Measurements from ENCODE around the gene CNTFR. TPM values are rescaled to one million over a fixed set of nuclear protein-coding genes. Genes with fewer than 3 reads are reported as not detected.

The CNTFR gene
- total and polyA plus RNA-seq, 2 of the 8 experiments (the other 6 are each of a cell fraction or from before 2014, with no cell fraction given), result 1.2 to 4.2 TPM

DNA sequence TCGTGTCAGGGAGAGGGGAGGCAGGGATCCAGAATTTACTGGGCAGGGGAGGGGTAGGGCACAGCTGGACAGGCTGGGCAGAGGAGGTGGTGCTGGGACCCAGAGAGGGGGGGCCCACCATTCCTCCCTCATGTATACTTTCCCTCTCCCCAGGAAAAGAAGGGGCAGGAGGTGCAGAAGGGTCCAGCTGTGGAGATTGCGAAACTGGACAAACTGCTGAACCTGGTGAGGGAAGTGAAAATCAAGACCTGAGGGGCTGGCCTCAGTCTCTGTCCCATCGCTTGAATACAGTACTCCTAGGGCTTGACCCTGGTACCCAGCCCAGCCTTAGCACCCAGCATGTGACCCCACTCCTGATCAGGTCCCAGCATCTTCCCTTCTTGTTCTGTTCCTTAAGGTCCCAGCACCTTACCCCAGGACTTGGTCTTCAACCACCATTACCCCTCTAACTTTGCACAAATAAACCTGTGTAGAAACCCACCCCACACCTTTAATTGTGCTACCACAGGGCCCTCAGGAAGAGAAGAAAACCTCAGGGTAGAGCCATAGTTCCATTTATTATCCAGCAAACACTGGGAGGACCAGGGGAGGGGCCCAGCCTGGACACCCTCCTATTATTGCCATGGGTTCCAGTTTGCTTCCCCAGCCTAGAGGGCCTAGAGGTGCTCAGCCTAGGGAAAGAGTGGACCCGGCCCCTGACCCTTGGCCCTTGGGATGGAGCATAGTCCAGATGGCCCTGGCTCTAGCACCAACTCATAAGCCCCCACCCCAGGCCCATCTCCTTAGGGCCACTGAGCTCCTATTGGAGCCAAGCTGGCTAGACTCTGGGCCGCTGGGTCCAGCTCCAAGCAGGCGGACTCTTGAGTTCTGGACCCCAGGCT, 68.8 kb downstream of the CNTFR start (continued):
- TF ChIP-seq HDAC2 (IDR thresholded peaks at IDR 0.05; ENCODE audit: borderline replicate concordance in 1 of 2, low read depth in 2 of 2, low read length in 2 of 2), result no peak
- TF ChIP-seq NANOG (IDR thresholded peaks at IDR 0.05; ENCODE audit: insufficient read depth, low read depth, low read length, poor library complexity, severe bottlenecking), result no peak
- TF ChIP-seq, protein P1, sequence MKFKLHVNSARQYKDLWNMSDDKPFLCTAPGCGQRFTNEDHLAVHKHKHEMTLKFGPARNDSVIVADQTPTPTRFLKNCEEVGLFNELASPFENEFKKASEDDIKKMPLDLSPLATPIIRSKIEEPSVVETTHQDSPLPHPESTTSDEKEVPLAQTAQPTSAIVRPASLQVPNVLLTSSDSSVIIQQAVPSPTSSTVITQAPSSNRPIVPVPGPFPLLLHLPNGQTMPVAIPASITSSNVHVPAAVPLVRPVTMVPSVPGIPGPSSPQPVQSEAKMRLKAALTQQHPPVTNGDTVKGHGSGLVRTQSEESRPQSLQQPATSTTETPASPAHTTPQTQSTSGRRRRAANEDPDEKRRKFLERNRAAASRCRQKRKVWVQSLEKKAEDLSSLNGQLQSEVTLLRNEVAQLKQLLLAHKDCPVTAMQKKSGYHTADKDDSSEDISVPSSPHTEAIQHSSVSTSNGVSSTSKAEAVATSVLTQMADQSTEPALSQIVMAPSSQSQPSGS (IDR thresholded peaks at IDR 0.05; ENCODE audit: low read length), result no peak
- TF ChIP-seq, protein P2, sequence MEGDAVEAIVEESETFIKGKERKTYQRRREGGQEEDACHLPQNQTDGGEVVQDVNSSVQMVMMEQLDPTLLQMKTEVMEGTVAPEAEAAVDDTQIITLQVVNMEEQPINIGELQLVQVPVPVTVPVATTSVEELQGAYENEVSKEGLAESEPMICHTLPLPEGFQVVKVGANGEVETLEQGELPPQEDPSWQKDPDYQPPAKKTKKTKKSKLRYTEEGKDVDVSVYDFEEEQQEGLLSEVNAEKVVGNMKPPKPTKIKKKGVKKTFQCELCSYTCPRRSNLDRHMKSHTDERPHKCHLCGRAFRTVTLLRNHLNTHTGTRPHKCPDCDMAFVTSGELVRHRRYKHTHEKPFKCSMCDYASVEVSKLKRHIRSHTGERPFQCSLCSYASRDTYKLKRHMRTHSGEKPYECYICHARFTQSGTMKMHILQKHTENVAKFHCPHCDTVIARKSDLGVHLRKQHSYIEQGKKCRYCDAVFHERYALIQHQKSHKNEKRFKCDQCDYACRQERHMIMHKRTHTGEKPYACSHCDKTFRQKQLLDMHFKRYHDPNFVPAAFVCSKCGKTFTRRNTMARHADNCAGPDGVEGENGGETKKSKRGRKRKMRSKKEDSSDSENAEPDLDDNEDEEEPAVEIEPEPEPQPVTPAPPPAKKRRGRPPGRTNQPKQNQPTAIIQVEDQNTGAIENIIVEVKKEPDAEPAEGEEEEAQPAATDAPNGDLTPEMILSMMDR (IDR thresholded peaks at IDR 0.05; ENCODE audit: control extremely low read depth in 1 of 3, insufficient read depth in 1 of 3, low read depth in 1 of 3, low read length in 3 of 3), result no peak
- no peak for TF ChIP-seq POLR2AphosphoS5 (IDR thresholded peaks at IDR 0.05; ENCODE audit: low read depth, low read length)
- TF ChIP-seq, protein P3, sequence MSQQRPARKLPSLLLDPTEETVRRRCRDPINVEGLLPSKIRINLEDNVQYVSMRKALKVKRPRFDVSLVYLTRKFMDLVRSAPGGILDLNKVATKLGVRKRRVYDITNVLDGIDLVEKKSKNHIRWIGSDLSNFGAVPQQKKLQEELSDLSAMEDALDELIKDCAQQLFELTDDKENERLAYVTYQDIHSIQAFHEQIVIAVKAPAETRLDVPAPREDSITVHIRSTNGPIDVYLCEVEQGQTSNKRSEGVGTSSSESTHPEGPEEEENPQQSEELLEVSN (IDR thresholded peaks at IDR 0.05), result no peak

Data from H1 (cell line).